ENCODE data around the gene HSD17B14. TPM values are rescaled to one million over a fixed set of nuclear protein-coding genes. Genes with fewer than 3 reads are reported as not detected.

Gene HSD17B14
- total and polyA plus RNA-seq, 9 of the 15 experiments (the other 6 are each of a cell fraction or from before 2014, with no cell fraction given) = 0.16 TPM; not detected in 8

- TF ChIP-seq ZNF407 (IDR thresholded peaks at IDR 0.05; ENCODE audit: low read depth) = no peak
- no peak for TF ChIP-seq ZNF707 (CRISPR knock-in tag; conservative IDR thresholded peaks at IDR 0.05)
- TF ChIP-seq ZNF507 (tag; conservative IDR thresholded peaks at IDR 0.05) = no peak
- TF ChIP-seq NCOA4 (IDR thresholded peaks at IDR 0.05; ENCODE audit: partially characterized antibody) = no peak
- TF ChIP-seq MYBL2 (IDR thresholded peaks at IDR 0.05; ENCODE audit: low read depth) = no peak
- TF ChIP-seq MYBL2 (CRISPR knock-in tag; IDR thresholded peaks at IDR 0.05; ENCODE audit: borderline replicate concordance) = no peak
- TF ChIP-seq RREB1 (CRISPR knock-in tag; IDR thresholded peaks at IDR 0.05) = no peak
- TF ChIP-seq MXI1 (IDR thresholded peaks at IDR 0.05; ENCODE audit: low read depth, low read length) = no peak
- TF ChIP-seq DACH1 (IDR thresholded peaks at IDR 0.05; ENCODE audit: partially characterized antibody) = no peak
- TF ChIP-seq, protein P1, sequence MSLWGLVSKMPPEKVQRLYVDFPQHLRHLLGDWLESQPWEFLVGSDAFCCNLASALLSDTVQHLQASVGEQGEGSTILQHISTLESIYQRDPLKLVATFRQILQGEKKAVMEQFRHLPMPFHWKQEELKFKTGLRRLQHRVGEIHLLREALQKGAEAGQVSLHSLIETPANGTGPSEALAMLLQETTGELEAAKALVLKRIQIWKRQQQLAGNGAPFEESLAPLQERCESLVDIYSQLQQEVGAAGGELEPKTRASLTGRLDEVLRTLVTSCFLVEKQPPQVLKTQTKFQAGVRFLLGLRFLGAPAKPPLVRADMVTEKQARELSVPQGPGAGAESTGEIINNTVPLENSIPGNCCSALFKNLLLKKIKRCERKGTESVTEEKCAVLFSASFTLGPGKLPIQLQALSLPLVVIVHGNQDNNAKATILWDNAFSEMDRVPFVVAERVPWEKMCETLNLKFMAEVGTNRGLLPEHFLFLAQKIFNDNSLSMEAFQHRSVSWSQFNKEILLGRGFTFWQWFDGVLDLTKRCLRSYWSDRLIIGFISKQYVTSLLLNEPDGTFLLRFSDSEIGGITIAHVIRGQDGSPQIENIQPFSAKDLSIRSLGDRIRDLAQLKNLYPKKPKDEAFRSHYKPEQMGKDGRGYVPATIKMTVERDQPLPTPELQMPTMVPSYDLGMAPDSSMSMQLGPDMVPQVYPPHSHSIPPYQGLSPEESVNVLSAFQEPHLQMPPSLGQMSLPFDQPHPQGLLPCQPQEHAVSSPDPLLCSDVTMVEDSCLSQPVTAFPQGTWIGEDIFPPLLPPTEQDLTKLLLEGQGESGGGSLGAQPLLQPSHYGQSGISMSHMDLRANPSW (CRISPR knock-in tag; IDR thresholded peaks at IDR 0.05) = no peak
Measured at GRCh38 chr19:48859711-48860572, 23.7 kb upstream of the HSD17B14 start (continued).

All from K562 (cell line).